Heart right ventricle (tissue), 16 donors: ENCODE data around the gene LDLRAD4. TPM values are rescaled to one million over a fixed set of nuclear protein-coding genes. Genes with fewer than 3 reads are reported as not detected.

Experiments used
- ATAC-seq, 8 donors: fragments of 200-7000 bp; cut with Tn5 transposase; one replicate each; pipeline ENCODE4 v1.9.1; 2020; ENCODE audit warnings: mild to moderate bottlenecking in 8 of 8, moderate library complexity in 8 of 8, moderate number of reproducible peaks in 1 of 8
- DNase-seq, 2 donors: peaks; one replicate each; pipeline ENCODE4 v3.0.0-alpha.2; 2020
- H3K27ac ChIP-seq, 10 donors: fragments of 200-600 bp; sonication (generic) in 2 of 10; one replicate each; pipeline versions ENCODE4 v1.5.0 to v1.8.0; 2020 to 2022; ENCODE audit warnings: mild to moderate bottlenecking in 3 of 10
- H3K27me3 ChIP-seq, 7 donors: fragments of 200-600 bp; one replicate each; pipeline ENCODE4 v1.8.0; 2021 to 2022; ENCODE audit warnings: mild to moderate bottlenecking in 2 of 7
- H3K36me3 ChIP-seq, 9 donors: fragments of 200-600 bp; sonication (generic) in 1 of 9; one replicate each; pipeline versions ENCODE4 v1.5.0 to v1.8.0; 2020 to 2022; ENCODE audit warnings: mild to moderate bottlenecking in 2 of 9
- H3K4me1 ChIP-seq, 9 donors: fragments of 200-600 bp; sonication (generic) in 1 of 9; one replicate each; pipeline versions ENCODE4 v1.5.0 to v1.8.0; 2020 to 2022; ENCODE audit warnings: mild to moderate bottlenecking in 4 of 9
- H3K4me3 ChIP-seq, 10 donors: fragments of 200-600 bp; sonication (generic) in 2 of 10; one replicate each; pipeline versions ENCODE4 v1.5.0 to v1.8.0; 2020 to 2022; ENCODE audit warnings: mild to moderate bottlenecking in 7 of 10, moderate library complexity in 2 of 10
- H3K9me3 ChIP-seq, 11 donors: fragments of 200-600 bp in 10 of 11; sonication (generic) in 2 of 11; one replicate each; pipeline versions ENCODE4 v1.5.0 to v1.8.0; 2013 to 2022; ENCODE audit warnings: mild to moderate bottlenecking in 2 of 11, control low read depth in 1 of 11, moderate library complexity in 1 of 11
- WGBS, 2 donors: extraction: QIAGEN DNeasy Blood & Tissue Kit; methylation state at CpG; one replicate each; pipeline ENCODE4 v1.1.7; 2013; ENCODE audit warnings: inconsistent platforms in 1 of 2; 5-methylcytosine and 5-hydroxymethylcytosine counted together
- intact Hi-C, 10 donors: fragments of 100-400 bp; cut with DNase I; formaldehyde crosslinking; loops; one replicate each; pipeline versions ENCODE4 v1.11.1 to v1.14.2; 2022
- polyA plus RNA-seq, 2 donors: library from polyadenylated mRNA; stranded (reverse); fragments of 200-250 nt; gene quantifications; one replicate each; pipeline ENCODE4 v1.2.3, GENCODE V29; 2013
- total RNA-seq, 10 donors: library from RNA; stranded (reverse); fragmentation: NEBNext Ultra II Directional in 3 of 10; extraction: Animal tissue kit (Norgen Biotek cat#: 25700) in 3 of 10; gene quantifications; one replicate each; pipeline versions ENCODE4 v1.2.1 to v1.2.4, GENCODE V29; 2021 to 2023
- TF ChIP-seq, protein P1 (sequence below), 9 donors: fragments of 200-600 bp; sonication (generic) in 2 of 9; IDR thresholded peaks; one replicate each; pipeline versions ENCODE4 v1.5.0 to v1.8.0; 2021 to 2022; ENCODE audit warnings: antibody characterized with exemption in 9 of 9, mild to moderate bottlenecking in 5 of 9, moderate library complexity in 1 of 9
- donor health status: Arrhythmogenic right ventricular cardiomyopathy.
- donor health status: ischemic (EF 13 %, LVEDD 7.1; RV severe dilation, severe dysfunction).
- donor health status: healthy with polysubstance abuse.
- donor health status: DM: no; HTN: yes; CAD: no.
- donor health status: DM: no; HTN: no; CAD: no.
- donor health status: ischemic (EF 25% LVEDD 6.9; RV normal size, moderate dysfunction).
- donor health status: ischemic (EF 25% LVEDD 5.7; RV mildly dilated, moderate dysfunction).
- donor health status: healthy.
- donor health status: DM: yes; HTN: yes; CAD: no.
- donor health status: Ischemic cardiomyopathy.
- donor health status: ischemic (EF 35%, LVEDD 5.7; RV mildly dilated, moderate dysfunction).
- donor health status: nonischemic (EF 11% LVEDD 7.7; RV severe dilation, severe dysfunction).
- donor health status: DM: yes; HTN: yes; CAD: no.
- donor health status: PGD.
- donor health status: ischemic (EF 29% LVEDD 5.4; RV normal size, mild dysfunction).
- donor health status: nonischemic (EF 23%, LVEDD 6.1; RV moderate dilation, normal function).

The LDLRAD4 gene
- total and polyA plus RNA-seq, 12 donors = 5.4 to 74.6 (median 34.6) TPM

GRCh38 chr18:13376298-13376840, 157.8 kb downstream of the LDLRAD4 start:
- peak overlapping the region in 6 of 10 donors; percentile 30 to 75 (median 58) for H3K27ac ChIP-seq
- no peaks in the 10 kb centered on the region for H3K36me3 ChIP-seq
- intact Hi-C loops = loop anchor here in 5 of 10 donors (5.0 to 10.0 kb wide), 6 partner anchors 72 to 162 kb away; partner anchors contain the start of gene LDLRAD4 (in 3 of the 5)
- peaks cover 11 to 86% (median 62%) of the 10 kb centered on the region in 9 donors for H3K4me1 ChIP-seq
- DNase-seq (no peak), ATAC-seq (no peak)
- H3K27me3 ChIP-seq = no peaks in the 10 kb centered on the region
- no peaks in the 10 kb centered on the region for H3K9me3 ChIP-seq
- 94 to 95% methylated on average over 23 of the region's 23 CpGs for WGBS, 2 donors
- TF ChIP-seq, protein P1, sequence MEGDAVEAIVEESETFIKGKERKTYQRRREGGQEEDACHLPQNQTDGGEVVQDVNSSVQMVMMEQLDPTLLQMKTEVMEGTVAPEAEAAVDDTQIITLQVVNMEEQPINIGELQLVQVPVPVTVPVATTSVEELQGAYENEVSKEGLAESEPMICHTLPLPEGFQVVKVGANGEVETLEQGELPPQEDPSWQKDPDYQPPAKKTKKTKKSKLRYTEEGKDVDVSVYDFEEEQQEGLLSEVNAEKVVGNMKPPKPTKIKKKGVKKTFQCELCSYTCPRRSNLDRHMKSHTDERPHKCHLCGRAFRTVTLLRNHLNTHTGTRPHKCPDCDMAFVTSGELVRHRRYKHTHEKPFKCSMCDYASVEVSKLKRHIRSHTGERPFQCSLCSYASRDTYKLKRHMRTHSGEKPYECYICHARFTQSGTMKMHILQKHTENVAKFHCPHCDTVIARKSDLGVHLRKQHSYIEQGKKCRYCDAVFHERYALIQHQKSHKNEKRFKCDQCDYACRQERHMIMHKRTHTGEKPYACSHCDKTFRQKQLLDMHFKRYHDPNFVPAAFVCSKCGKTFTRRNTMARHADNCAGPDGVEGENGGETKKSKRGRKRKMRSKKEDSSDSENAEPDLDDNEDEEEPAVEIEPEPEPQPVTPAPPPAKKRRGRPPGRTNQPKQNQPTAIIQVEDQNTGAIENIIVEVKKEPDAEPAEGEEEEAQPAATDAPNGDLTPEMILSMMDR (IDR thresholded peaks at IDR 0.05) = no peak
- no peak overlapping the region for H3K4me3 ChIP-seq

DNA sequence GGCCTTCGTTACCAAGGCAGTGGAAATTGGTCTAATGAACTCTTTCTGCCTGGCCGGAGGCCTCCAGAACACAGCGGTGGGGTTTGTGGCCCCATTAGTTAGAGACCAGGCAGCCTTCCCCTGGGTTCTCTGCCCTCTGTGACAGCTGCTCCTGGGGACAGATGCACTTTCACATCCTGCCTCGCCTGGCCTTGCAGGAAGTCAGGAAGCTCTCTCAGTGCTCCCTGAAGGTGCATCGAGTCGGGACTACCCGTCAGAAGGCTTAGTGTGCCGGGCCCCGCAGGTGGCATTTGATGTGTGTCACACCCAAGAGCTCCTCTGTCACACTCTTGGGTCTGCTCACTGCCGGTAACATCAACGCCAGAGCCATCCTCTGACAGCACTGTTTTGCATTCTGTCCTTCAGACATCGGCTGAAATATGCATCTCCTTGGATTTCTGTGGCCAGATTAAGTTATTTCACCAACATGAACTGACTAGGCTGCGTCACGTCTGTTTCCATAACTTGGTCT, 158.3 kb downstream of the LDLRAD4 start:
- no peak for DNase-seq
- H3K27ac ChIP-seq = peak overlapping the region in 5 of 10 donors; percentile 29 to 56 (median 42)
- H3K4me3 ChIP-seq = no peak overlapping the region
- TF ChIP-seq, protein P1 (IDR thresholded peaks at IDR 0.05) = no peak
- intact Hi-C loops = loop anchor here in 5 of 10 donors (5.0 to 10.0 kb wide), 6 partner anchors 72 to 162 kb away; partner anchors contain the start of gene LDLRAD4 (in 3 of the 5)
- H3K27me3 ChIP-seq = no peaks in the 10 kb centered on the region
- peaks cover 16 to 87% (median 67%) of the 10 kb centered on the region in 9 donors for H3K4me1 ChIP-seq
- no peak for ATAC-seq
- WGBS, 2 donors = 69 to 74% methylated on average over 14 of the region's 14 CpGs
- H3K36me3 ChIP-seq = no peaks in the 10 kb centered on the region
- H3K9me3 ChIP-seq = no peaks in the 10 kb centered on the region

GRCh38 chr18:13377496-13377895, 158.9 kb downstream of the LDLRAD4 start:
- no peak for DNase-seq
- peaks cover 18 to 87% (median 66%) of the 10 kb centered on the region in 9 donors for H3K4me1 ChIP-seq
- H3K36me3 ChIP-seq = no peaks in the 10 kb centered on the region
- WGBS, 2 donors = 60 to 69% methylated on average over 8 of the region's 8 CpGs
- TF ChIP-seq, protein P1 (IDR thresholded peaks at IDR 0.05) = no peak
- H3K9me3 ChIP-seq = no peaks in the 10 kb centered on the region
- peak overlapping the region in 5 of 10 donors; percentile 29 to 56 (median 42) for H3K27ac ChIP-seq
- intact Hi-C loops = loop anchor here in 5 of 10 donors (5.0 to 10.0 kb wide), 6 partner anchors 73 to 163 kb away; partner anchors contain the start of gene LDLRAD4 (in 3 of the 5)
- no peak overlapping the region for H3K4me3 ChIP-seq
- H3K27me3 ChIP-seq = no peaks in the 10 kb centered on the region
- no peak for ATAC-seq

DNA sequence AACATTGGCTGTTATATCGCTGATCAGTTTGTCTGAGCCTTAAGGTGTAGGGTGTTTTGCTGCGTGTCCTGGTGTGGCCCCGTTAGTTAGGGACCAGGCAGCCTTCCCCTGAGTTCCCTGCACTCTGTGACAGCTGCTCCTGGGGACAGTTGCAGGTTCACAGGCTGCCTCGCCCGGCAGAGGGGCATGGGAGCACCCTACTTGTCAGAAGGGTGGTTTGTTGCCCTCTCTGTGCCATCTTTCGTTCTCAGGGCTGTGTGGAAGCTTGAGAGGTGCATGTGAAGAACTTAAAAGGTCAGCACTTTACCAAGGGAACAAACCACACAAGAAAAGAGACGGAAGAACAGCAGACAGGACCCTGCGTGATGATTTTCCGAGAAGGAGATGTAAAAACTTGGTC, 159.6 kb downstream of the LDLRAD4 start:
- DNase-seq (no peak), ATAC-seq (no peak)
- intact Hi-C loops = loop anchor here in 5 of 10 donors (5.0 to 10.0 kb wide), 6 partner anchors 73 to 163 kb away; partner anchors contain the start of gene LDLRAD4 (in 3 of the 5)
- Histone ChIP-seq H3K9me3 (no peaks in the 10 kb centered on the region), H3K4me3 (no peak overlapping the region), H3K4me1 (peaks cover 18 to 91% (median 71%) of the 10 kb centered on the region in 9 donors), H3K27me3 (no peaks in the 10 kb centered on the region), H3K36me3 (no peaks in the 10 kb centered on the region), H3K27ac (peak overlapping the region in 4 of 10 donors; percentile 22 to 88 (median 49))
- 88 to 89% methylated on average over 9 of the region's 9 CpGs for WGBS, 2 donors
- TF ChIP-seq, protein P1 (IDR thresholded peaks at IDR 0.05) = no peak
